Epithelial cell of proximal tubule (primary cell): ENCODE results near the gene TMEM35B. TPM values are rescaled to one million over a fixed set of nuclear protein-coding genes. Genes with fewer than 3 reads are reported as not detected.

Source experiments
- total RNA-seq: library from RNA; depleted of rRNA; stranded (reverse); fragments of >200 nt; gene quantifications from 2 replicates; pipeline ENCODE4 v1.2.3, GENCODE V29; 2015

The TMEM35B gene
- total RNA-seq, 1 donor from 2014 or later: 28.8 TPM

Other genes with a start within 250 kb of the TMEM35B start
- 0.51 TPM in 1 of 2 replicates, not detected in the other for gene GJB5, start 230.3 kb downstream of the TMEM35B start, total RNA-seq
- gene GJB4, start 225.6 kb downstream of the TMEM35B start, total RNA-seq: 0.87 and 2.9 TPM in 2 replicates
- 25.0 and 40.6 TPM in 2 replicates for gene GJB3, start 204.1 kb downstream of the TMEM35B start, total RNA-seq
- gene GJA4, start 192.3 kb downstream of the TMEM35B start, total RNA-seq: not detected in 2 replicates
- gene SMIM12, start 125.6 kb downstream of the TMEM35B start, total RNA-seq: 30.8 and 54.0 TPM in 2 replicates
- 0.22 and 0.81 TPM in 2 replicates for gene DLGAP3, start 55.7 kb downstream of the TMEM35B start, total RNA-seq
- 4.6 and 8.0 TPM in 2 replicates for gene ZMYM6, start 46.6 kb upstream of the TMEM35B start, total RNA-seq
- 12.6 and 12.8 TPM in 2 replicates for gene ZMYM1, start 94.0 kb upstream of the TMEM35B start, total RNA-seq
- gene SFPQ, start 207.8 kb upstream of the TMEM35B start, total RNA-seq: 136 and 223 TPM in 2 replicates